Stimulated activated memory B cell treated with anti-CD40 and anti-IgM and Interleukin-4, amounts not matched to agents 10 μg/mL and 1 μg/mL and 100 μg/mL, for 72 hours (primary cell): ENCODE measurements around the gene PDE7B.
"Not testable (repeated sequence)": the region's sequence is repeated elsewhere in the genome, so short reads cannot be mapped to it uniquely, and the experiment has no call there.

Source experiments
- ATAC-seq: fragments of 150-1000 bp; cut with Tn5 transposase; 2 replicates; pipeline ENCODE4 v1.10.0; 2021
- H3K27ac Mint-ChIP-seq: one replicate; pipeline ENCODE4 v1.8.0; 2022; ENCODE audit warnings: mild to moderate bottlenecking, mixed read lengths
- H3K27me3 Mint-ChIP-seq: one replicate; pipeline ENCODE4 v1.8.0; 2022; ENCODE audit warnings: mixed read lengths
- H3K36me3 Mint-ChIP-seq: one replicate; pipeline ENCODE4 v1.8.0; 2022; ENCODE audit warnings: mixed read lengths
- H3K4me1 Mint-ChIP-seq: one replicate; pipeline ENCODE4 v1.8.0; 2022; ENCODE audit warnings: mixed read lengths
- H3K4me3 Mint-ChIP-seq: one replicate; pipeline ENCODE4 v1.8.0; 2022; ENCODE audit warnings: mild to moderate bottlenecking, moderate library complexity, mixed read lengths
- H3K9me3 Mint-ChIP-seq: one replicate; pipeline ENCODE4 v1.8.0; 2022; ENCODE audit warnings: mixed read lengths

PDE7B gene

GRCh38 chr6:136112262-136112661 lies 260.8 kb downstream of the PDE7B start:
- H3K9me3 Mint-ChIP-seq, result no peaks in the 10 kb centered on the region
- ATAC-seq, result no peak
- H3K4me3 Mint-ChIP-seq, result no peak overlapping the region
- no peak overlapping the region for H3K27ac Mint-ChIP-seq
- no peaks in the 10 kb centered on the region for H3K4me1 Mint-ChIP-seq
- H3K36me3 Mint-ChIP-seq, result peaks cover 5% of the 10 kb centered on the region
- no peaks in the 10 kb centered on the region for H3K27me3 Mint-ChIP-seq

- Mint-ChIP-seq H3K4me1 (no peaks in the 10 kb centered on the region), H3K27me3 (no peaks in the 10 kb centered on the region), H3K4me3 (no peak overlapping the region), H3K27ac (no peak overlapping the region), H3K36me3 (peaks cover 5% of the 10 kb centered on the region), H3K9me3 (no peaks in the 10 kb centered on the region)
- ATAC-seq, result no peak
These were observed 262.3 kb downstream of the PDE7B start for GRCh38 chr6:136113736-136114173.

DNA sequence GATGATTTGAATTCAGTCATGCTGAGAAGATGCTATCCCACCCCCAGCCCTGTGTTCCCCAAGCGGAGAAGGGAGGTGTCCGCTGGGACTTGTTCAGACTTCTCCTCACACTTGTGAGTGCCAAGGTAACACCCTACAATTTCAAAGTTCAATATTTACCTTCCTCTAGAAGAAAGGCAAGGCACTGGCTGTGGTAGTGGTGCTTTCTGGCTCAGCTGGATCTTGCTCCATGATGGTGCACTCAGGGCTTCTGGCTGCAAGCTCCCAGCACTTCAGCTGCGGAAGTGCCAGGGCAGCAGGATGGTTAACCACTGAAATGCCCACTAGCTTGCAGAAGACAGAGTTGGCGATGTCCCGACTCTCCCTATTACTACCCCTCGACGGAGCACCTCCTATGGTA lies 263.2 kb downstream of the PDE7B start:
- no peak for ATAC-seq
- Mint-ChIP-seq H3K9me3 (no peaks in the 10 kb centered on the region), H3K4me3 (no peak overlapping the region), H3K4me1 (no peaks in the 10 kb centered on the region), H3K36me3 (peaks cover 5% of the 10 kb centered on the region), H3K27me3 (no peaks in the 10 kb centered on the region), H3K27ac (no peak overlapping the region)

DNA sequence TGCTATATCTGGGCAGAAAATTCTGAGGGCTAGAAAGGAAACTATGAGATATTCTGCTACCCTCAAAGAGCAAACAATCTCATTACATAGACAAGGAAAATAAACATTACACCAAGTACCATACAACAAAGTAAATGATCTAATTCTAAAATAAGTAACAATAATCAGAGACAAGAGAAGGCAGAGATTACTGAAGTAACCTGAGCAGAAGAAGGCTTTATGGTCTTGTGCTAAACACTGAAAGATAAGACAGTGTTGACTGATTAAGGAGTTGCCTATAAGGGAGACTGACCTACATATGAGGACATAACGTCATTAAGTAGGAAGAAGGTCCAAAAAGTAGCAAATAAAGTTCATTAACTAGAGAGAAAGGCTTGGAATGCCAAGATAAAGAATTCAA lies 264.4 kb downstream of the PDE7B start:
- Mint-ChIP-seq H3K4me3 (no peak overlapping the region), H3K36me3 (peaks cover 6% of the 10 kb centered on the region), H3K27me3 (no peaks in the 10 kb centered on the region), H3K9me3 (no peaks in the 10 kb centered on the region), H3K27ac (no peak overlapping the region), H3K4me1 (no peaks in the 10 kb centered on the region)
- ATAC-seq, result no peak

GRCh38 chr6:136117081-136117480 lies 265.6 kb downstream of the PDE7B start:
- Mint-ChIP-seq H3K4me3 (no peak overlapping the region), H3K36me3 (peaks cover 5% of the 10 kb centered on the region), H3K4me1 (no peaks in the 10 kb centered on the region), H3K9me3 (no peaks in the 10 kb centered on the region), H3K27ac (no peak overlapping the region), H3K27me3 (no peaks in the 10 kb centered on the region)
- ATAC-seq, result no peak

GRCh38 chr6:136118787-136119186 lies 267.3 kb downstream of the PDE7B start:
- H3K27ac Mint-ChIP-seq, result no peak overlapping the region
- no peaks in the 10 kb centered on the region for H3K9me3 Mint-ChIP-seq
- H3K36me3 Mint-ChIP-seq, result peaks cover 5% of the 10 kb centered on the region
- no peak for ATAC-seq
- H3K27me3 Mint-ChIP-seq, result no peaks in the 10 kb centered on the region
- H3K4me3 Mint-ChIP-seq, result no peak overlapping the region
- no peaks in the 10 kb centered on the region for H3K4me1 Mint-ChIP-seq

- no peak for ATAC-seq
- peaks cover 5% of the 10 kb centered on the region for H3K36me3 Mint-ChIP-seq
- no peaks in the 10 kb centered on the region for H3K27me3 Mint-ChIP-seq
- H3K4me1 Mint-ChIP-seq, result no peaks in the 10 kb centered on the region
- no peaks in the 10 kb centered on the region for H3K9me3 Mint-ChIP-seq
- H3K4me3 Mint-ChIP-seq, result no peak overlapping the region
- no peak overlapping the region for H3K27ac Mint-ChIP-seq
These were observed 272.0 kb downstream of the PDE7B start for GRCh38 chr6:136123468-136123867.

DNA sequence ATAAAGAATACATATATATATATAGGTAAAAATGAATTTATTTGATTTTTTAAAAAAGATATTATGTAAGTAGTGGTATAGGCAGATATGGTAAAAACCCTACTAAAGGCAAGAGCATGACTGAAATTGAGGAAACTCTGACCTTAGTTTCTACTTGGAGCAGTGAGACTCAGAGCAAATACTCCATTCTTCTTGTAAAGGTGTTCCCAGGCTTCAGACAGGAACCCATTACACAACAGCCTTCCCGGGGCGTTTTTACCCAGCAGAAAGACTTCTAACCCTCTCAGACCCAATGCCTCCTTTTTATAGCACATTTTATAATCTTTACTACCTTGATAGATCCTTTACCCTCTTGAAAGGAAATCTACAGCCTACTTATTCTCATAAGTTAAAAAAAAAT lies 274.1 kb downstream of the PDE7B start:
- Mint-ChIP-seq H3K27ac (no peak overlapping the region), H3K4me3 (no peak overlapping the region), H3K36me3 (peaks cover 7% of the 10 kb centered on the region), H3K27me3 (no peaks in the 10 kb centered on the region), H3K9me3 (peaks cover 6% of the 10 kb centered on the region), H3K4me1 (no peaks in the 10 kb centered on the region)
- ATAC-seq, result no peak

DNA sequence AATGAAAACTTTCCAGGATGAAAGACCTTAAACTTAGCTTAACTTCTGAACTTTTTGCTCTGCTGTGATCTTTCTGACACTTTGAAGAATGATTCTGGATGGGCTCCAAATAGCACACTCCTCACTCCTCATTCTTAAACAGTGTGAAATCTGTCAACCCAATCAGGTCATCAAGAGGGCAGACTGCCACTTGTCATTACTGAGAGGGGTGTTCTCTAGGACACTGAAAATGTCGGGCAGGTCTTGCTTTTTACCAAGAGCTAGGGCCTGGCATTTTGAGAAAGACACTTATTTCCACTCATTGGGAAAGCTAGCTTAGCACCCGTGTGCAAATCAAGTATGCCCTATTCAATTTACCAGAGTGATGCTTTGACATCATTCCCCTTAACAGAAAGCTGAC lies 276.4 kb downstream of the PDE7B start:
- peaks cover 7% of the 10 kb centered on the region for H3K9me3 Mint-ChIP-seq
- H3K27me3 Mint-ChIP-seq, result no peaks in the 10 kb centered on the region
- H3K4me3 Mint-ChIP-seq, result no peak overlapping the region
- H3K27ac Mint-ChIP-seq, result no peak overlapping the region
- H3K36me3 Mint-ChIP-seq, result peaks cover 8% of the 10 kb centered on the region
- no peak for ATAC-seq
- no peaks in the 10 kb centered on the region for H3K4me1 Mint-ChIP-seq

GRCh38 chr6:136129365-136129764 lies 277.9 kb downstream of the PDE7B start:
- Mint-ChIP-seq H3K27me3 (no peaks in the 10 kb centered on the region), H3K36me3 (peaks cover 8% of the 10 kb centered on the region), H3K27ac (no peak overlapping the region), H3K4me3 (no peak overlapping the region), H3K9me3 (peaks cover 7% of the 10 kb centered on the region), H3K4me1 (no peaks in the 10 kb centered on the region)
- ATAC-seq, result no peak

DNA sequence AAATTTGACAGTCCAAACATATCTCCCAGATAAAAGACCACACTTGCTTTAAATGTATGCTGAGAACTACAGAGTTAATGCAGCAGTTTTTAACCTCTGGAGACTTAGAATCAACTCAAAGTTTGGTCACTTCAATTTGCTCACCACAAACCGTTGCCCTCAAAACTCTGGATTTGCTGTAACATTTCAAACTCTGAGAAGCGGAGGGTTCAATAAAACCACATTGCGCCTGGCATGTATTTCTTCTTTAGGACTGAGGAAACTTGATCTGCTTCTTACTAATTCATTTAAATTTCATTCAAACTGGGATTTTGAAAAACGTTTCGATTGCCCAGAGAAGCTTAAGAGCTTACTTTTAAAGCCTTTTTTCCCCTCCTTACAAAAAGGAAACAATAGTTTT lies 282.8 kb downstream of the PDE7B start:
- no peak overlapping the region for H3K4me3 Mint-ChIP-seq
- H3K9me3 Mint-ChIP-seq, result peaks cover 7% of the 10 kb centered on the region
- no peaks in the 10 kb centered on the region for H3K4me1 Mint-ChIP-seq
- ATAC-seq, result no peak
- no peaks in the 10 kb centered on the region for H3K27me3 Mint-ChIP-seq
- peaks cover 8% of the 10 kb centered on the region for H3K36me3 Mint-ChIP-seq
- no peak overlapping the region for H3K27ac Mint-ChIP-seq

DNA sequence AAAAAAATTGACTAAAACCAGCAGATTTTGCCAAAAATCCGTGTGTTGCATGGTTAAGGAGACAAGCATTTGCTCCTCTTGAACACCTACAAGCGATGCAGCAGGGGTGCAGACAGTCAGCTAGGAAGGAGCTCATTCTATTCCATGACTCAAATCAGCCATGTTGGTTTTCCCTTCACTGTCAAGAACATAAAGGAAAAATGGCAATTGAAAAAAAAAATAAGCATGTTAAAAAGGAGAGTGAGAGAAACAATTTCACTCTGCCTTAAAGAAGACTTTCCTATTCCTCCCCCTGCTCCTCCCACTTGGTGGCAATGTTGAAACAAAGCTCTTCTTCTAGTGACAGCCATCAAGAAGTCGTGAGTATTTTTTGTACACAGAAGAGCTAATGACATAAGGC lies 283.2 kb downstream of the PDE7B start:
- Mint-ChIP-seq H3K27me3 (no peaks in the 10 kb centered on the region), H3K4me3 (no peak overlapping the region), H3K4me1 (no peaks in the 10 kb centered on the region), H3K36me3 (peaks cover 8% of the 10 kb centered on the region), H3K27ac (no peak overlapping the region), H3K9me3 (peaks cover 7% of the 10 kb centered on the region)
- ATAC-seq, result no peak

GRCh38 chr6:136136274-136136673 lies 284.8 kb downstream of the PDE7B start:
- Mint-ChIP-seq H3K36me3 (no peaks in the 10 kb centered on the region), H3K27ac (no peak overlapping the region), H3K9me3 (no peaks in the 10 kb centered on the region), H3K27me3 (no peaks in the 10 kb centered on the region), H3K4me1 (no peaks in the 10 kb centered on the region), H3K4me3 (no peak overlapping the region)
- ATAC-seq, result no peak

DNA sequence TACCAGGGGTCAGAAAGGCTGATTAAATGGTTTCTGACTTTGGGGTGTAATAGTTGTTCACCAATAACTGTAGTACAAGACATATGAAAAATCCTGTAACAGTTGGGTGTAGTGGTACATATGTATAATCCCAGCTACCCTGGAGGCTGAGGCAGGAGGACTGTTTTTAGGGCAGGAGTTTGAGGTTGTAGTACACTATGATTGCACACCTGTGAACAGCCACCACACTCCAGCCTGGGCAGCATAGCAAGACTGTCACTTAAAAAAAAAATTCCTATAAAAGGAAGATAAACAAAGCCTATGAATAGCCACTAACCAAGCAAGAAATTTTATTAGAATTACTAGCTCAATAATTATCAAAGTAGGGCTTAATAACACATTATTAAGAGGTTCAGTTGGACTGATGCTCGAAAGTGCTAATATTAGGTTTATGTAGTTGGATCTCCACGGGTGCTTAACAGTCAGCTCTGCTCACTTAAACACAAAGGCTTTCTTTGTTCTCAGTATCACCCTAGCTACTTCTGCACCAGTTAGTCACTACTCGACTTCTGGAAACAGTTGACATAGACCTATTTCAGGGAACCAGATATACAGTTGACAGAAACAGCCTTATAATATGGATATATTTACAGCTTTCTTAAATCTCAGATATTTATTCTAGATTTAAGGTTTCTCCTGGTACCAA lies 285.6 kb downstream of the PDE7B start:
- no peak overlapping the region for H3K27ac Mint-ChIP-seq
- H3K4me1 Mint-ChIP-seq, result no peaks in the 10 kb centered on the region
- peaks cover 7% of the 10 kb centered on the region for H3K36me3 Mint-ChIP-seq
- no peak for ATAC-seq
- no peak overlapping the region for H3K4me3 Mint-ChIP-seq
- H3K9me3 Mint-ChIP-seq, result peaks cover 3% of the 10 kb centered on the region
- H3K27me3 Mint-ChIP-seq, result no peaks in the 10 kb centered on the region

GRCh38 chr6:136137739-136138402 lies 286.4 kb downstream of the PDE7B start:
- H3K4me3 Mint-ChIP-seq, result no peak overlapping the region
- peaks cover 7% of the 10 kb centered on the region for H3K36me3 Mint-ChIP-seq
- H3K9me3 Mint-ChIP-seq, result peaks cover 3% of the 10 kb centered on the region
- H3K27me3 Mint-ChIP-seq, result no peaks in the 10 kb centered on the region
- no peak for ATAC-seq
- H3K27ac Mint-ChIP-seq, result no peak overlapping the region
- no peaks in the 10 kb centered on the region for H3K4me1 Mint-ChIP-seq

GRCh38 chr6:136139111-136139510 lies 287.6 kb downstream of the PDE7B start:
- H3K9me3 Mint-ChIP-seq, H3K27me3 Mint-ChIP-seq, ATAC-seq, H3K27ac Mint-ChIP-seq, H3K36me3 Mint-ChIP-seq, H3K4me1 Mint-ChIP-seq, H3K4me3 Mint-ChIP-seq: not testable (repeated sequence)
